ENCODE measurements around the gene NUP50.

NUP50 gene

GRCh38 chr22:45196926-45197605 is 33.3 kb downstream of the NUP50 start:
- DNase-seq = no peak

DNA sequence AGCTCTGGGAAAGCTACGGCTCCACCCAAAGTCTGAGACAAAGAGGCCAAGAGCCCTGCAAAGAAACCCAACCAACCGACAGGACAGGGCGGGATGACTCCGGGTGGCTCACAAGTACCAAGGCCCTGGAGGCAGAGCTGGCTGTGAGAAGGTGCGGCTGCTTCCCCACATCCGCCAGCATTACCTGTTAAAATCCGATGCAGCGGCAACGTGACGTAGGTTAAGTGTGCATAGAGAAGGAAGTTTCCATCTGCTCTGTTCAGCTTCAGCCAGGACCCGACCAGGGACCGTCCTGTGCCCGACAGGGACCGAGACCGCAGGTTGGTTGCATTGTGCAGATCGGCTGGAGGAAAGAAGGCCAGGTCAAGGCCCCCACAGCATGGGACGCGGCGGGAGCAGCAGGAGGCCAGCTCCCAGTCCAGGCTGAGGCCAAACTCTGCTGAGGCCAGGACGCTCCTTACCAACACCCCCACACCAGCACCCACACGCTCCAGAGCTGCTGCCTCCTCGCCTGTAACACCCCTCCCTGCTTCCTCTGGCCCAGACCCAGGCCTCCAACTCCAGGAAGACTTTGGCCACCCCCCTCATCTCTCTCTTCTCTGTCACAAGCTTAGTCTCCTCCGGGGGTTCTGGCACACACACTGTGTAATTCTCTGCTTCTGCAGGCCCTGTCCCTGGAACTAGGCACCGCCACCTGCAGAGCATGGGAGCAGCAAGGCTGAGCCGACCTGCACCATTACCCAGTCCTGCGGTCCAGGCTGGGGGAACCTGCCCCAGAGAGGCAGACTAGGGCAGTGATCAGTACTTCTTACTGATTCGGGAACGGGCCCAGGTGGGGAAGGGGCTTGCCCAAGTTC is 34.1 kb downstream of the NUP50 start:
- no peak for DNase-seq

DNA sequence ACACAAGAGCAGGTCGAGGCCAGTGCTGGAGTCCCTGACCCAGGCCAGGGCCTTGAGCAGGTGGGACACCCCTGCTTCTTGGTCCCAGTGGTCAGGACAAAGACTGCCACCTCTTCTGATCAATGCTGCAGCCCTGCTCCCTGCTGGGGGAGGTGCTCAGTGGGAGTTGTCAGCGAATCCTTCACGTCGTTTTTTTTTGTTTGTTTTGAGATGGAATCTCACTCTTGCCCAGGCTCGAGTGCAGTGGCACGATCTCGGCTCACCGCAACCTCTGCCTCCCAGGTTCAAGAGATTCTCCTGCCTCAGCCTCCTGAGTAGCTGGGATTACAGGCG is 34.7 kb downstream of the NUP50 start:
- no peak for DNase-seq

DNA sequence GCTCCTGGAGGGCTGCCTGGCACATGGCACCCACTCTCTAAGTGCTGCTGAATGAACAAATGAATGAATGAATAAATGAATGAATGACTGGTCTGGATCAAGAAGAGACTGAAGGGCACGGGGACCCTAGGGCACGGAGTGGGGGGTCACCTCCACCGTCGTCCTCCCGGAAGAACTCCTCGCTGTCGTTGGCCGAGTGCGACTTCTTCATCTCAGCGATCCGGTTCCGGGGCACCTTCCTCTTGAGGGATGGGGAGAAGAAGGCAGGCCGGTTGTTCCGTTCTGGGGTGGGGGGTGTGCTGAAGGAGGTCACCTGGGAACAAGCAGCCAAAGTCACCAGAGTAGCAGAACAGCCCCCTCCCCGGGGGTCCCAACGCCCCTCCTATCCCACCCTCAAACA is 36.0 kb downstream of the NUP50 start:
- no peak for DNase-seq

DNA sequence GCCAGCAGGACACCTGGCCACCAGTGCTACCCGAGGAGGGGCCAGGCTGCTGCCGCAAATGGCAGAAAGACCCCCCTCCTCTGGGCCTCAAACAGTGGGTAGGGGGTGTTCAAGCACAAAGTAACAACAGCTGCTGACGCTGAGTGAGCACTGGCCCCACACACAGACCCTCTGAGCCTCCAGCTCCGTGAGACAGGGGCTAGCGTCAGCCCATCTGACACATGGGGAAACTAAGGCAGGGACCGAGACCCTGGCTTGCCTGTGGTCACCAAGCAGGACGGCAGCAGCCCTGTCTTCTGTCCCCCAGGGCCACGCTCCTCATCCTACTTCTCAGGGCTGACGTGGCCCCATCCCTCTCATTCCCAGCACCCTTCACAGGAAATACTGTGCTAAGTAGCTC is 36.5 kb downstream of the NUP50 start:
- DNase-seq = no peak

DNA sequence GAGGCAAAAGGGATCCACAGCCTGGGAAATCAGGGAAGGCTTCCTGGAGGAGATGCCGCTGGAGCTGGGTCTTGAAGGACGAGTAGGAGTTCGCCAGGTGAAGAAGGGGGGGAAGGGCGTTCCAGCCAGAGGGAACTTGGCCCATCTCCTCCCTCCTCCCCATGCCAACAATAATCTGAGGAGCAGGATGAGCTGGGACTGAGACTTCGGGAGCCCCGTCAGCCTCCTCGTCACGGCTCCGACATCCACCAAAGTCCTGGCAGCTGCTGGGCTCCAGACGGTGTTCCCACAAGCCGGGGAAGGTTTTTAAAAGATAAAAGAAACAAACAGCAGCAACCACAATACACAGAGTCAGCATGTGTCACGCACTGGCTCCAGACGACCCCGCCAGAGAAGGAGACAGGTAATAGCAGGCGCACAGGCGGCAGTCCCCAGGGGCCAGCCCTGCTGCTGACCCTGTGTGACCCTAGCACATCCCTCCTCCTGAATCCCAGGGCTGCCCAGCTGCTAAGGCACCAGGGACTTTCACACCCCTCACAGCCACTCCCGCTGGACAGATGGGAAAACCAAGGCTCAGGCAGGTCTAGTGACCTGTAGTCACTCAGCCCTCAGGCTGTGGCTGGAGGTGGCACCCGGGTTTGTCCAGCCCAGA is 37.3 kb downstream of the NUP50 start:
- no peak for DNase-seq

DNA sequence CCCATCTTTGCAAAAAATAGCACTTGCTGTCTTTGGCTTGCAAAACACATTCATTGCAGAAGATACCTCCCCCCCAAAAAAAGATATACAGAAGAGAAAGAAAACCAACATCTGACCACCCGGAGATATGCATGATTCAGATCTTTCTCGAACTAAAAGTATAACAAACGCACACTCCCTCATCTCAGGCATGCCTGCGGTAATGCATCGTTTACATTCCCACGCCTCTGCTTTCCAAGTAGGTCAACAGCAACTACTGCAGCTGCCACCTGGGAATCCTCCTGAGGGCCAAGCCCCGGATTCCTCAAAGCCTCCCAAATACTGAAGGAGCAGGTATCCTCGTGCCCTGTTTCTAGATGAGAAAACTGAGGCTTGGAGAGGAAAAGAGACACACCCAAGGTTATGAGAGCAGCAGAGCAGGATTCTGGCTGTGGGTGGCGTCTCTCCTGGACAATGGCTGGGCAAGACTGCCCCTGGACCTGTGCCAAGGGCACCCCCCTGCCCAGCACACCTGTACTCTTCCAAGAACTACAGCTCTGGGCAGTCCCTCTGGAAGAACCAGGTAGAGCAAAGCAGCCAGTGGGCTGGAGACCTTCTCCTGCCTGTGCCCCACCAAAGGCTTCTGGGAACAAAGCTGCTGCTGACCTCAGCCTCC is 38.1 kb downstream of the NUP50 start:
- no peak for DNase-seq

- DNase-seq = no peak
Measured at GRCh38 chr22:45202333-45203149, 38.8 kb downstream of the NUP50 start.

DNA sequence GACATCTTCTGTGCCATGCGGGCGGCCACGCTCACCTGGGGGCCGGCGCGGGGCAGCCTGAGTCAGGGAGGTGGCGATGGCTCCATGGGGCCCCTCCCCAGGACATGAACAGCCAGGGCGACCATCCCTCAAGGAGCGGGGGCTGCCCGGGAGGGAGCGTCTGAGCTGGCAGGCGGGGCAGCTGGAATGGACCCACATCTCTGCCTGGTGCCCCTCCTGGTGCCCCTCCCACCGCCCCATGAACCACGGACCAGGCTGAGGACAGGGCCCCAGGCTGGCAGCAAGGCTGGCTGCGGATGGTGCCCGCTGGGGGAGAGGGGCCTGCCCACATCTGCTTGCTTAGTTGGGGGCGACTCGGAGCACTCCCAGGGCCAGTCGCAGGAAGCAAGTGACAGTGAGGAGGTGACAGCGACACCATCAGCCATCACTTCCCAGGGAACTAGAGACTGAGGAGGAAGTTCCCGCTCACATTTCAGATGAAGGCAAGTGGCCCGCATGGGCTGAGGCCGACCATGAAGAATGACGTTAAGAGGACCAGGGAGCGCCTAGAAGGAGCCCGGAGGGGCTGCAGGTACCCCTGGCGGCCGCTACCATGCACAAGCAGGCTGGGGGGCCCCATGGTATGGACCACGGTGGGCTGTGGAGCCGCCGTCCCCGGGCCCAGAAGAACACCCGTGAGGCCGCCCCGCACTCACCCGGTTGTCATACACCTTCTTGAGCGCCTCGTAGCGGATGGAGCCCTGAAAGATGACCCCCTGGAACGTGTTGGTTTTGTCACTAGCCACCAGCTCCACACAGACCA is 39.6 kb downstream of the NUP50 start:
- DNase-seq = no peak

DNA sequence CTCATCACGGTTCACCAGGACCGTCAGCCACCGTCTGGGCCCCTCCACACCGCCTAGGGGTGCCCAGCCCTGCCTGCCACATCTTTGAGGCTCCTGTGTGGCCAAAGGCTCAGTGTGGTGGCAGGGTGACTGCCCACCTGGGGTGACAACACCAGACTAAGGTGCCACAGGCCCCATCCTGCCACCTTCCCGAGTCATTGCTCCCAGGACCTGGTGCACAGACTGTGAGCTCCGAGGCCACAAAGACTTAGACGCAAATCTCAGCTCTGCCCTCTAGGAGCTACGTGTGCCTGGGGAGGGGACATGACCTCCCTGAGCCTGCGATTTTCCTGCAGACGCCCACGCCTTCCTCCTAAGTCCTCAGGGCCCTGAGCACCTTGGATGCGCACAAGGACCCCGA is 40.5 kb downstream of the NUP50 start:
- DNase-seq = no peak

DNA sequence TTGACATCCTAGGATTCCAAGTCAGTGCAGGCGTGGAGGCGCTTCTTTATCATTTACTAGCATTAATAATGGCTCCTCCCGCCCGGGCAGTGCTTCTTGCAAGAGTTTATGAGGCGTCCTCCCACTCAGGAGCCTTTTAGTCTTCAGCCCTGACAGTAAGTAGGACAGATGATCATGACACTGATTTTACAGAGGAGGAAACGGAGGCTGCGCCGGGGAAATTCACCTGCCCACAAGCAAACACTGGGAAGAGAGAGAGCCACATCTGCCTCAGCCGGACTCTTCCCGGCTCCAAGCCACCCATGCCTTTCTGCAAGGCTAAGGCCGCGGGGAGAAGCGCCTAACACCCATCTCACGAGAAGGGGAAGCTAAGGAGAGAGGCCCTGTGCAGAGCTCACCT is 41.1 kb downstream of the NUP50 start:
- DNase-seq = no peak

DNA sequence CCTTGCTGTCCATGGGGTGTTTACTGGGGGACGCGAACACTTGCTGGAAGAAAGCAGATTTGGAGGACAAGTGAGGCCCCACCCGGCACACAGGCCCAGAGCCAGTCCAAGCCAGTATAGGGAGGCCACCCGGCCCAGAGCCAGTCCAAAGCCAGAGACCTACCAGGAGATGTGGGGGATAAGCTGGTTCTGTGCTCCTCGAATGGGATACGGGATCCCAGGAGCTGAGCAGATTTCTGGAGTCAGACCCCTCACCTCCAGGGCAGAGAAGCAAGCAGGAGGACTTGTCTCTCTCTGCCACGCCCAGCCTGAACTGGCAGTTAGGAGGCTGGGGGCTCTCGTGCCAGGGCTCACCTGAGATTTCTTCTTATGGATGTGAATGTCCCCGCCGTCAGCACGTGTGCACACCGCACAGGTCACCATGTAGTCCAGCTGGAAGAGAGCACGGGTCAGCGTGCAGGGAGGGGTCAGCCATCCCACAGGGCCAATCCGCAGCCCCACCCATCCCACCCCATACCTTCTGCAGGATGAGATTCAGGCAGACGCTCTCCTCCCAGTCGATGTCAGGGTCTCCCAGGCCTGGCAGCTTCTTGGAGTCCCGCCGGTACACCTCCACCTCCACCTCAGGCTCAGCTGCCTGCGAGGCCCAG is 41.7 kb downstream of the NUP50 start:
- DNase-seq = no peak

GRCh38 chr22:45206233-45206632 is 42.5 kb downstream of the NUP50 start:
- DNase-seq = no peak

GRCh38 chr22:45207533-45207932 is 43.8 kb downstream of the NUP50 start:
- DNase-seq = no peak

DNA sequence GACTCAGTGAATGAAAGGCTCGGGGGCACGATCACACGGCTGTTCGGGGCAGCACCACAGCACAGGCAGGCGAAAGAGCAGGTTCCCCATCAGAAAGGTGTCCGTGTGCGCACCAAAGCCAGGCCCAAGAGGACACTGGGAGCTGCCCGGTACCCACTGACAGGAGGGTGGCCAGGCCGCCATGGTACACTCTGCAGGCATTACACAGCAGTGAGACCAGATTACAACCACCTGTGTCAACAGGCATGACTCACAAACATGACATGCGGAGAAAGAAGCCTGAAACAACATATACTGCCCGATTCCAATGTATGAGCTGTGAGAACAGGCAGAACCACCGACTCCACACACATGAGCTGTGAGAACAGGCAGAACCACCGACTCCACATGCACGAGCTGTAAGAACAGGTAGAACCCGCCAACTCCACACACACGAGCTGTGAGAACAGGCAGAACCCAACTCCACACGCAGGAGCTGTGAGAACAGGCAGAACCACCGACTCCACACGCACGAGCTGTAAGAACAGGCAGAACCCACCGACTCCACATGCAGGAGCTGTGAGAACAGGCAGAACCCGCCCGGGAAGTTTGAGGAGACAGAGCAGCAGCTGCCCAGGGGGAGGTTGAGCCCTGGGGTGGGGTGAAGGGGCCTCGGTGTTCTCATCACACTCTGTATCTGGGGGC is 44.4 kb downstream of the NUP50 start:
- no peak for DNase-seq

DNA sequence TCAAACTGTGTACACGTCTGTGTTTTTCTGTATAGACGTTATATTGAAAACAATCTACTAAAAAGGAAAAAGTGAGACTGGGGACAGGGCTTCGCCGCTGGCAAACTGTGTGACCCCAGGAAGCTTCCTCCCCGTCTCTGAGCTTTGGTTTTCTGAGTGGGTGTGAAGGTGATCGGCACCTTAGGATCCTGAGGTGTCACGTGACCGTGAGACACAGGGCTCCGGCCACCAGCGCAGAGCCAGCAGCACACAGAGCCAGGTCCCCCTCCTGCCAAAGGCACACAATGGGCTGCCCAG is 44.9 kb downstream of the NUP50 start:
- no peak for DNase-seq

- peak; percentile 73 for DNase-seq
Measured at GRCh38 chr22:45208993-45209838, 45.5 kb downstream of the NUP50 start.

DNA sequence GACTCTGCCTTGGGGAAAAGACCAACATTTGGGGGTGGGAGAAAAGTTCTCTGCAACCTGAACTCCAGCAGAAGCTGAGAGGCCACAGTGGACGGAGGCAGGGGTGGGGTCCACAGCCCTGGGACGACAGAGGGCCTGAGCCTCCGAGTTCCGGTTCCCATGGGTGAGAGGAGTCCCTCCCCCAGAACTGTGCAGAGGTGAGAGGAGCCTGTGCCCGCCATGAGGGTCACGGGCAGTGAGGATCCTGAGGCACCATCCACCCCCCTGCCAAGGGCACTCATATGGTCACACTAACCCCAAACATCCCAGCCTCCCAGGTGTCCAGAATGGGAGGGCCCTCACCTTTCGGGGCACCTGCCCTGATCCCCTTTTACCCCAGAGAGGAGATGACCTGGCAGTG is 46.4 kb downstream of the NUP50 start:
- DNase-seq = no peak

DNA sequence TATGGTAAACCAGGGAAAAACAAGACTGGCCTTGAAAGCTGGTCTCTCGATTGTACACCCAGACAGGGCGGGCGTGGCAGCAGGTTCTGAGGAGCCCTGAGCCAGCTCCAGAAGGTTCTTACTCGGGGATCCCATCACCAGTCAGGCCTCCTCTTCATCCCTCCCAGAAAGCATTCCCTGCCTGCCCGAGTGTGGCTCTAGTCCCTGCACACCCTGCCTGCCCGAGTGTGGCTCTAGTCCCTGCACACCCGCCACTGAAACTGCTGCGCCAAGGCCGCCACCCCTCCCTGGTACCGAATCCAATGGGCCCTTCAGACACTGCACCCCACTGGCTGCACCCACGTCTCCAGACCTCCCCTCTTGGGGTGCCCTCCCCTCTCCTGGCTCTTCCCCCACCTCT is 46.9 kb downstream of the NUP50 start:
- no peak for DNase-seq

DNA sequence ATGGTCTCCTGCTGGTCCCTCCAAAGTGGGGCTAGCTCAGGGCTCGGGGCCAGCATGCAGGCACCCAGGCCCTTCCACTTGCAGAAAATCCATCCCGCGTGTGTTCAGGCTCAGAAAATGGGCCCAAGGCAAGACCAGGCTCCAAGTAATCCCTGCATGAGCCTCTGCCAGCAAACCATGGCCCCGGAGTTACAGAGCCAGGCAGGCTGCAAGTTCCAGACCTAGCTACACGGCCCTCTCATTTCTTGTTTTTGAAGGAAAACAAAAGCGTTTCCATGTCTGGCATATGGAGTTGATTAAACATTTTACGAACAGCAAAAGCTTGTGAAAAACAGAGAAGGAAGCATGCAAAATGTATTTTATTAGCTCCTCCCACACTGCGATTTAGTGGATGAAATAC is 47.3 kb downstream of the NUP50 start:
- no peak for DNase-seq
